Measurements from ENCODE around the gene SHMT2.
A peak's percentile ranks its signal among the peaks of the same experiment; 100 is the strongest.

The SHMT2 gene

GRCh38 chr12:57236201-57236924 is 6.9 kb downstream of the SHMT2 start:
- no peak for DNase-seq (ENCODE audit: insufficient read length, low spot score)
- no peak for TF ChIP-seq TAF1 (IDR thresholded peaks at IDR 0.05; ENCODE audit: low read depth, low read length)
- TF ChIP-seq POLR2AphosphoS5 (IDR thresholded peaks at IDR 0.05; ENCODE audit: low read depth, low read length) = no peak
- peak; percentile 10; the same call in 1 of the 2 replicates for TF ChIP-seq SPI1 (IDR thresholded peaks at IDR 0.05; ENCODE audit: low read depth, low read length)
- TF ChIP-seq POU2F2 (IDR thresholded peaks at IDR 0.05; ENCODE audit: low read depth, low read length) = no peak
- TF ChIP-seq PAX5 (IDR thresholded peaks at IDR 0.05; ENCODE audit: insufficient read depth, low read length, severe bottlenecking) = no peak
- peak; percentile 13; the same call in 1 of the 2 replicates for TF ChIP-seq POLR2A (IDR thresholded peaks at IDR 0.05; ENCODE audit: low read depth, low read length)
- no peak for FAIRE-seq

GRCh38 chr12:57236925-57237595 is 7.5 kb downstream of the SHMT2 start:
- TF ChIP-seq TAF1 (IDR thresholded peaks at IDR 0.05; ENCODE audit: low read depth, low read length) = no peak
- no peak for TF ChIP-seq POU2F2 (IDR thresholded peaks at IDR 0.05; ENCODE audit: low read depth, low read length)
- TF ChIP-seq SPI1 (IDR thresholded peaks at IDR 0.05; ENCODE audit: low read depth, low read length) = no peak
- TF ChIP-seq PAX5 (IDR thresholded peaks at IDR 0.05; ENCODE audit: insufficient read depth, low read length, severe bottlenecking) = no peak
- no peak; the same call in 1 of the 2 replicates for TF ChIP-seq POLR2AphosphoS5 (IDR thresholded peaks at IDR 0.05; ENCODE audit: low read depth, low read length)
- no peak for TF ChIP-seq POLR2A (IDR thresholded peaks at IDR 0.05; ENCODE audit: low read depth, low read length)

GRCh38 chr12:57237596-57237931 is 8.1 kb downstream of the SHMT2 start:
- TF ChIP-seq POLR2AphosphoS5 (IDR thresholded peaks at IDR 0.05; ENCODE audit: low read depth, low read length) (no peak), POU2F2 (IDR thresholded peaks at IDR 0.05; ENCODE audit: low read depth, low read length) (no peak), PAX5 (IDR thresholded peaks at IDR 0.05; ENCODE audit: insufficient read depth, low read length, severe bottlenecking) (no peak)
- FAIRE-seq = no peak
- no peak for DNase-seq (ENCODE audit: insufficient read length, low spot score)

More at GRCh38 chr12:57236925-57237595, 7.5 kb downstream of the SHMT2 start:
- peak; percentile 16 for FAIRE-seq
- no peak for DNase-seq (ENCODE audit: insufficient read length, low spot score)

GRCh38 chr12:57237932-57238853 is 8.7 kb downstream of the SHMT2 start:
- FAIRE-seq (no peak), DNase-seq (ENCODE audit: insufficient read length, low spot score) (no peak)
- TF ChIP-seq POU2F2 (IDR thresholded peaks at IDR 0.05; ENCODE audit: low read depth, low read length) (no peak), TAF1 (IDR thresholded peaks at IDR 0.05; ENCODE audit: low read depth, low read length) (no peak), POLR2AphosphoS5 (IDR thresholded peaks at IDR 0.05; ENCODE audit: low read depth, low read length) (no peak), SPI1 (IDR thresholded peaks at IDR 0.05; ENCODE audit: low read depth, low read length) (no peak), PAX5 (IDR thresholded peaks at IDR 0.05; ENCODE audit: insufficient read depth, low read length, severe bottlenecking) (no peak), POLR2A (IDR thresholded peaks at IDR 0.05; ENCODE audit: low read depth, low read length) (no peak)

- TF ChIP-seq POLR2A (IDR thresholded peaks at IDR 0.05; ENCODE audit: low read depth, low read length) (no peak), POLR2AphosphoS5 (IDR thresholded peaks at IDR 0.05; ENCODE audit: low read depth, low read length) (no peak), SPI1 (IDR thresholded peaks at IDR 0.05; ENCODE audit: low read depth, low read length) (no peak), POU2F2 (IDR thresholded peaks at IDR 0.05; ENCODE audit: low read depth, low read length) (peak; percentile 19; the same call in 1 of the 2 replicates), PAX5 (IDR thresholded peaks at IDR 0.05; ENCODE audit: insufficient read depth, low read length, severe bottlenecking) (no peak)
- peak; percentile 93 for FAIRE-seq
- peak; percentile 95 for DNase-seq (ENCODE audit: insufficient read length, low spot score)
Observed at GRCh38 chr12:57238854-57239554, 9.5 kb downstream of the SHMT2 start.

- DNase-seq (ENCODE audit: insufficient read length, low spot score) = no peak
- TF ChIP-seq SPI1 (IDR thresholded peaks at IDR 0.05; ENCODE audit: low read depth, low read length) (0 out of 2 replicates have a peak, but pooled peaks have one; percentile 27), TAF1 (IDR thresholded peaks at IDR 0.05; ENCODE audit: low read depth, low read length) (no peak)
Observed at GRCh38 chr12:57239587-57240065, 10.1 kb downstream of the SHMT2 start.

GRCh38 chr12:57240066-57240921 is 10.8 kb downstream of the SHMT2 start:
- TF ChIP-seq TAF1 (IDR thresholded peaks at IDR 0.05; ENCODE audit: low read depth, low read length) = no peak
- TF ChIP-seq POLR2A (IDR thresholded peaks at IDR 0.05; ENCODE audit: low read depth, low read length) = no peak
- 0 out of 2 replicates have a peak, but pooled peaks have one; percentile 7 for TF ChIP-seq SPI1 (IDR thresholded peaks at IDR 0.05; ENCODE audit: low read depth, low read length)
- no peak for TF ChIP-seq PAX5 (IDR thresholded peaks at IDR 0.05; ENCODE audit: insufficient read depth, low read length, severe bottlenecking)
- TF ChIP-seq POLR2AphosphoS5 (IDR thresholded peaks at IDR 0.05; ENCODE audit: low read depth, low read length) = no peak
- TF ChIP-seq POU2F2 (IDR thresholded peaks at IDR 0.05; ENCODE audit: low read depth, low read length) = peak; percentile 76
- DNase-seq (ENCODE audit: insufficient read length, low spot score) (no peak), FAIRE-seq (peak; percentile 96)

More at GRCh38 chr12:57239587-57240065, 10.1 kb downstream of the SHMT2 start:
- FAIRE-seq = peak; percentile 67

GRCh38 chr12:57240926-57241401 is 11.5 kb downstream of the SHMT2 start:
- no peak for FAIRE-seq
- no peak for TF ChIP-seq PAX5 (IDR thresholded peaks at IDR 0.05; ENCODE audit: insufficient read depth, low read length, severe bottlenecking)
- no peak for TF ChIP-seq POLR2AphosphoS5 (IDR thresholded peaks at IDR 0.05; ENCODE audit: low read depth, low read length)
- no peak for TF ChIP-seq TAF1 (IDR thresholded peaks at IDR 0.05; ENCODE audit: low read depth, low read length)
- TF ChIP-seq POU2F2 (IDR thresholded peaks at IDR 0.05; ENCODE audit: low read depth, low read length) = no peak
- TF ChIP-seq POLR2A (IDR thresholded peaks at IDR 0.05; ENCODE audit: low read depth, low read length) = no peak
- TF ChIP-seq SPI1 (IDR thresholded peaks at IDR 0.05; ENCODE audit: low read depth, low read length) = no peak
- DNase-seq (ENCODE audit: insufficient read length, low spot score) = no peak

Data from GM12891 (cell line).